OCI-LY3 (cell line): ENCODE data around the gene MCF2L2.
"Not testable (repeated sequence)": the region's sequence is repeated elsewhere in the genome, so short reads cannot be mapped to it uniquely, and the experiment has no call there.

ENCODE experiments used
- H2AFZ ChIP-seq: fragments of 200-600, 300-600 bp; shearing (Covaris generic); 2 replicates; pipeline ENCODE4 v1.6.0; 2014; ENCODE audit warnings: antibody characterized with exemption, low read depth, low read length
- H3K27ac ChIP-seq: fragments of 200-600, 300-600 bp; sonication (generic); 2 replicates; pipeline ENCODE4 v1.5.1; 2014; ENCODE audit warnings: mild to moderate bottlenecking, low read length, moderate library complexity, mixed read lengths
- H3K27me3 ChIP-seq: fragments of 200-600, 300-600 bp; sonication (generic); 2 replicates; pipeline ENCODE4 v1.6.1; 2014; ENCODE audit warnings: low read depth, low read length, mixed read lengths
- H3K36me3 ChIP-seq: fragments of 200-600, 300-600 bp; sonication (generic); replicated peaks from 2 replicates; pipeline ENCODE3; 2014; ENCODE audit warnings: low read depth, low read length, mixed read lengths
- H3K4me1 ChIP-seq: fragments of 300-600, 200-600 bp; sonication (generic); 2 replicates; pipeline ENCODE4 v1.6.1; 2014; ENCODE audit warnings: low read length, mixed read lengths
- H3K4me2 ChIP-seq: fragments of 200-600, 300-600 bp; sonication (generic); 2 replicates; pipeline ENCODE4 v1.6.1; 2014; ENCODE audit warnings: low read length, mixed read lengths
- H3K4me3 ChIP-seq: fragments of 300-600, 200-600 bp; sonication (generic); 2 replicates; pipeline ENCODE4 v1.5.1; 2014; ENCODE audit warnings: antibody characterized with exemption, mild to moderate bottlenecking, low read length, moderate library complexity
- H3K79me2 ChIP-seq: fragments of 300-600, 200-600 bp; shearing (Covaris generic); 2 replicates; pipeline ENCODE4 v1.6.1; 2014; ENCODE audit warnings: mild to moderate bottlenecking, low read length, mixed read lengths
- H3K9ac ChIP-seq: fragments of 300-600, 200-600 bp; shearing (Covaris generic); 2 replicates; pipeline ENCODE4 v1.6.0; 2014; ENCODE audit warnings: mild to moderate bottlenecking, low read length, moderate library complexity
- H3K9me3 ChIP-seq: fragments of 200-600, 300-600 bp; shearing (Covaris generic); 2 replicates; pipeline ENCODE4 v1.6.1; 2014; ENCODE audit warnings: low read length, mixed read lengths; ENCODE audit not compliant: insufficient read depth
- H4K20me1 ChIP-seq: fragments of 200-600, 300-600 bp; sonication (generic); 2 replicates; pipeline ENCODE4 v1.6.1; 2016; ENCODE audit warnings: low read length, mixed read lengths; ENCODE audit not compliant: insufficient read depth
- EZH2phosphoT487 ChIP-seq: fragments of 200-600 bp; shearing (Covaris generic); IDR thresholded peaks from 2 replicates; pipeline ENCODE4 v1.6.1; 2018; ENCODE audit warnings: antibody characterized with exemption, mixed run types, low read depth
- TF ChIP-seq, protein P1 (sequence below): fragments of 200-600, 300-600 bp; sonication (generic); IDR thresholded peaks from 2 replicates; pipeline ENCODE4 v1.5.1; 2014; ENCODE audit warnings: antibody characterized with exemption, low read length, low read depth

MCF2L2 gene

DNA sequence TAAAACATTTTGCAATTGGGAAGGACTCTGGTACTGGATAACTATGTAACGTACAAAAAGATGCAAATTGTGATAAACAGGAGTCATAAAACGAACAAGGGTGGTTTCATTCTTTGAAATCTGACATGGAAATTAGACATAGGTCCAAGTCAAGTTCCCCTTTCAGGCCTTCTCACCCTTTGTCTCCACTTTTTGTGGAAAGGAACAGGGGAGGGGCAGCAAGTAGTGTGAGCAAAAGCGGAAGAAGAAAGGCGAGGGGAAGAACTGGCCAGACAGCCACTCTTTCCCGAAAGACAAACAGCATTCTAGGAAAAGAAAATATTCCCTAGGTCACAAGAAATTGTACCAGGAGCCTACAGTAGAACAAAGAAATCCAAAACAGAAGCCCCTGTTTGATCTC, 52.6 kb downstream of the MCF2L2 start:
- H2AFZ ChIP-seq = no peak overlapping the region
- no peaks in the 10 kb centered on the region for H3K9me3 ChIP-seq
- peak overlapping the region; percentile 41 for H3K4me3 ChIP-seq
- no peak for TF ChIP-seq EZH2phosphoT487
- TF ChIP-seq, protein P1, sequence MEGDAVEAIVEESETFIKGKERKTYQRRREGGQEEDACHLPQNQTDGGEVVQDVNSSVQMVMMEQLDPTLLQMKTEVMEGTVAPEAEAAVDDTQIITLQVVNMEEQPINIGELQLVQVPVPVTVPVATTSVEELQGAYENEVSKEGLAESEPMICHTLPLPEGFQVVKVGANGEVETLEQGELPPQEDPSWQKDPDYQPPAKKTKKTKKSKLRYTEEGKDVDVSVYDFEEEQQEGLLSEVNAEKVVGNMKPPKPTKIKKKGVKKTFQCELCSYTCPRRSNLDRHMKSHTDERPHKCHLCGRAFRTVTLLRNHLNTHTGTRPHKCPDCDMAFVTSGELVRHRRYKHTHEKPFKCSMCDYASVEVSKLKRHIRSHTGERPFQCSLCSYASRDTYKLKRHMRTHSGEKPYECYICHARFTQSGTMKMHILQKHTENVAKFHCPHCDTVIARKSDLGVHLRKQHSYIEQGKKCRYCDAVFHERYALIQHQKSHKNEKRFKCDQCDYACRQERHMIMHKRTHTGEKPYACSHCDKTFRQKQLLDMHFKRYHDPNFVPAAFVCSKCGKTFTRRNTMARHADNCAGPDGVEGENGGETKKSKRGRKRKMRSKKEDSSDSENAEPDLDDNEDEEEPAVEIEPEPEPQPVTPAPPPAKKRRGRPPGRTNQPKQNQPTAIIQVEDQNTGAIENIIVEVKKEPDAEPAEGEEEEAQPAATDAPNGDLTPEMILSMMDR = no peak
- peak overlapping the region; percentile 65 for H3K4me2 ChIP-seq
- no peaks in the 10 kb centered on the region for H3K79me2 ChIP-seq
- peaks cover 31% of the 10 kb centered on the region for H3K4me1 ChIP-seq
- H3K27ac ChIP-seq = no peak overlapping the region
- H4K20me1 ChIP-seq = no peaks in the 10 kb centered on the region
- no peak overlapping the region for H3K9ac ChIP-seq
- H3K27me3 ChIP-seq = peaks cover 39% of the 10 kb centered on the region
- H3K36me3 ChIP-seq = no peaks in the 10 kb centered on the region

DNA sequence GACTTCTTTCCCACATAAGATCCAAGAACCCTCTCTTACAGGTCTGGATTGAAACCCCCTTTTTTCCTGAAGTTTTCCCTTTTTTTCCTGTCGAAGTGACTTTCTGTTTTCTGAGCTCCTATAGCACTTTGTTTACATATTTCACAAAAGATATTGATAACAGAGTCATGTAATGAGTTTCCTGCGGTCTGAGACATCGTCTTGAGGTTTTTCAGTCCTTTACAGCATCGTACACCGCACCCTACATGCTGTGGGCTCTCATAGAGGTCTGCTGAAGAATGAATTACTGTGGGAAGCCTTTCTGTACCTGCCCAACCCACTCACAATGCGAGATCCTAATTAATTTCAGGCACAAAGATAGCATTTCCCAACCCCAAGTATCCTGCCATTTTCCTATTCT, 53.1 kb downstream of the MCF2L2 start:
- Histone ChIP-seq H3K4me3 (peak overlapping the region; percentile 41), H3K9me3 (no peaks in the 10 kb centered on the region), H2AFZ (no peak overlapping the region), H3K9ac (no peak overlapping the region), H3K27ac (no peak overlapping the region), H3K79me2 (no peaks in the 10 kb centered on the region), H3K27me3 (peaks cover 39% of the 10 kb centered on the region), H3K36me3 (no peaks in the 10 kb centered on the region), H3K4me1 (peaks cover 29% of the 10 kb centered on the region), H3K4me2 (peak overlapping the region; percentile 65), H4K20me1 (no peaks in the 10 kb centered on the region)
- no peak for TF ChIP-seq EZH2phosphoT487
- TF ChIP-seq, protein P1 = no peak

DNA sequence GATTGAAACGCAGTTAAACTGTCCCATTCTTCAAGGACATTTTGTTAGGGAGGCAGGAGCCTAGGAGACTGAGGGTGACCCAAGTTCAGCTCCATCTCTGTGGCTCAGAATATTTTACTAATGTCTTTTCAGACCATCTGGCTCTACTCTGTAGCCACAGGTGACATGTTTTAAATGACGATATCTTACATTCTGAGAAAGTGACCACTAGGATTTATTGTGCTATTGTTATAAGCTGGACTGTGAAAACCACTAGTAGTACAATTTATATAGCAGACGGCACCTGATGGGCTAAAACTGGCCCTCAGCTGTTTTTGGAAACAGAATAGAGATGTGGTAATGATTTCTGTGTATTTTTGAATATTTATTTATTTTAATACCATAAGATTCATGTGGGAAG, 55.5 kb downstream of the MCF2L2 start:
- Histone ChIP-seq H3K36me3 (no peaks in the 10 kb centered on the region), H3K4me2 (no peak overlapping the region), H3K79me2 (no peaks in the 10 kb centered on the region), H3K27ac (no peak overlapping the region), H2AFZ (no peak overlapping the region), H3K9me3 (no peaks in the 10 kb centered on the region), H3K9ac (no peak overlapping the region), H3K4me1 (peaks cover 21% of the 10 kb centered on the region), H3K27me3 (peaks cover 39% of the 10 kb centered on the region), H4K20me1 (no peaks in the 10 kb centered on the region), H3K4me3 (no peak overlapping the region)
- TF ChIP-seq, protein P1 = no peak
- TF ChIP-seq EZH2phosphoT487 = no peak

DNA sequence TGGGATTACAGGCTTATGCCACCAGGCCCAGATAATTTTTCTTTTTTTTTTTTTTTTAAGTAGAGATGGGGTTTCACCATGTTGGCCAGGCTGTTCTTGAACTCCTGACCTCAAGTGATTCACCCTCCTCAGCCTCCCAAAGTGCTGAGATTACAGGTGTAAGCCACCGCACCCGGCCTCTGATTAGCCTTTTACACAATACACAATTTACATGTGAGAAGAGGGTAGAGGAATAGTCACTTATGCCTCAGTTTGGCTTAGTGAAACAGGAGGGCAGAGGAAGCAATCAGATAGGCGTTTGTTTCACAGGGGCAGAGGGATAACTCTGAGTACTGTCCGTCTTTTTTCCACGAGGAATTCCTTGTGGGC, 56.8 kb downstream of the MCF2L2 start:
- Histone ChIP-seq H3K4me1 (peaks cover 18% of the 10 kb centered on the region), H3K27me3 (peaks cover 31% of the 10 kb centered on the region)
- not testable (repeated sequence) for H3K4me3 ChIP-seq, H3K4me2 ChIP-seq, H3K9ac ChIP-seq, H3K9me3 ChIP-seq, H3K79me2 ChIP-seq, H3K27ac ChIP-seq, H4K20me1 ChIP-seq, H2AFZ ChIP-seq, H3K36me3 ChIP-seq

DNA sequence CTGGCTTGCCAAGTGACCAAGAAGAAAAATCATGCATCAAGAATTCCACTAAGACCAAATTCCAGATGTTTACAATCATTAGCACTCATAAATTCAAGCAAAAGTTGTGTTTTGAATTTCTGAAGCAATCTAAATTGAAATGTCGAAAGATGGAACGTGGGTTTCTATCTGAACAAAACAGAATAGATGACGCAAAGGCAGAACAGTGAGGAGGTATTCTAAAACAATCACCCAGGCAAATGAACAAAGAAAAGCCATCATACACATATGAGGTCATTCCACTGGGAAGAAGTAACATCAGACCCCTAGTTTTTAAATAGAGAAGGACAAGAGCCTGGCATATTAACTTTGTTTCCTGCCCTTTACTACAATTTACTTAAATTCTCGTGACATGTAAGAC, 58.0 kb downstream of the MCF2L2 start:
- Histone ChIP-seq H3K9me3 (no peaks in the 10 kb centered on the region), H3K27ac (no peak overlapping the region), H3K36me3 (no peaks in the 10 kb centered on the region), H3K79me2 (no peaks in the 10 kb centered on the region), H3K4me1 (peaks cover 18% of the 10 kb centered on the region), H4K20me1 (no peaks in the 10 kb centered on the region), H3K4me2 (no peak overlapping the region), H3K9ac (no peak overlapping the region), H3K27me3 (peaks cover 21% of the 10 kb centered on the region), H2AFZ (no peak overlapping the region), H3K4me3 (no peak overlapping the region)
- TF ChIP-seq, protein P1 = no peak
- no peak for TF ChIP-seq EZH2phosphoT487
